GM21529 (cell line): ENCODE data around the gene WEE2.

Source experiments
- ATAC-seq: cut with Tn5 transposase; IDR thresholded peaks from one replicate; pipeline ENCODE4 v1.9.1; 2021; ENCODE audit not compliant: unreplicated experiment

The WEE2 gene

GRCh38 chr7:141708351-141708750, at the start of gene WEE2:
Gene WEE2, plus strand, starts transcription at chr7:141708353. Its CDS starts 406 bp downstream, at chr7:141708759.
- ATAC-seq, result no peak

DNA sequence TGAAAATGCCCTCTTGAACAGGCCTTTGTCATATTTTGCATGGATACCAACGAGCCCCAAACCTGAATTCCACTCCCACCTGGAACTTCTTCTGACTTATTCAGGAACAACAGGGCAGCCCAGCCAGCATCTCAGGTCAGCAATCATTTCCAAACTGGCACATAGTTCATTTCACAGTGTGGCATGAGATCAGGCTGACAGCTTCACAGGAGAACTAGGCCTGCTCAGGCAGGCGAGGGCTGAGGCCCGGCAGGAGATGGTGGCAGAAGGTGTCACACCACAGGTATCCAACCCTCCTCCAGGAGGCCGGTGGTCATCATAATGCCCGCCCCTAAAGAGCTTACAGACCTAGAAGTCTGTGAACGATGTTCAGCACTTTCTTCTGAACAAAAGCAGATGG, 48.7 kb upstream of the WEE2 start:
- no peak for ATAC-seq

DNA sequence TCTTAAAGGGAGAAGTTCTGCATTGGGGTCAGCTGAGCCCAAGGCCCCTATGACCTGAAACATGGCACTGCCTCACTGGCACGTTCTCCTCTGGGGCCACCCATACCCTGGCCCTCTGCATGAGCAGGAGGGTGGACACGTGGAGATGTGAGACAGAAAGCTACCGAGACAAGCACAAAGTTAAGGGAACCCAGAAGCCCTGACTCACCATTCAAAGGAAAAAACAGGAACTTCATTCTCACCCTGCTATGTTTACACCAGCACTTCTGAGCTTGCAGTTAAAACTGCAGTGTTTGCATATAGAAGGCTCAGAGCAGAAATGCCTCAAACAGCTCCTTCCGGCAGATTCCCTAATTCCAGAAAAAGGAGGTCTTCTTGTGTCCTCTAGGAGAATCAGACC, 47.9 kb upstream of the WEE2 start:
- no peak for ATAC-seq

GRCh38 chr7:141663081-141663849, 44.9 kb upstream of the WEE2 start:
- no peak for ATAC-seq

DNA sequence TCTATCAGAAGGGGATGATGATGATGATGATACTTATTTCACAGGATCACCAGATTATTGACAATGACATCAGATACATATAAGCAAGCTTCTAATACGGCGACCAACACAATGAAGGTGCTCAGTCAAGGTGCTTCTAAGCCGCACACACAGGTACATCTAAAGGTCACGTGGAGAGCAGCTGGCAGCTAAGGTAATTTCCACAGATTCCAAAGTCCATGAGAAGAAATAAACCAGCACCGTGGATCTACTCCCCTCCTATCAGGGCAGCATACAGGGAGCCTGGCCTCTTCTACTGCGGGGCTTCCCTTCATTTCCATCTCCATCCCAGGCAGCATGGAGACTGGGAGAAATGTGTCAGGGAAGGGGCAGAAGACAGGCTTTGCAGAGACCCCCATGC, 43.7 kb upstream of the WEE2 start:
- ATAC-seq, result no peak

GRCh38 chr7:141665208-141666035, 42.7 kb upstream of the WEE2 start:
- ATAC-seq, result no peak

GRCh38 chr7:141666071-141666470, 42.1 kb upstream of the WEE2 start:
- ATAC-seq, result no peak

- no peak for ATAC-seq
Measured at GRCh38 chr7:141668853-141669252, 39.3 kb upstream of the WEE2 start.

DNA sequence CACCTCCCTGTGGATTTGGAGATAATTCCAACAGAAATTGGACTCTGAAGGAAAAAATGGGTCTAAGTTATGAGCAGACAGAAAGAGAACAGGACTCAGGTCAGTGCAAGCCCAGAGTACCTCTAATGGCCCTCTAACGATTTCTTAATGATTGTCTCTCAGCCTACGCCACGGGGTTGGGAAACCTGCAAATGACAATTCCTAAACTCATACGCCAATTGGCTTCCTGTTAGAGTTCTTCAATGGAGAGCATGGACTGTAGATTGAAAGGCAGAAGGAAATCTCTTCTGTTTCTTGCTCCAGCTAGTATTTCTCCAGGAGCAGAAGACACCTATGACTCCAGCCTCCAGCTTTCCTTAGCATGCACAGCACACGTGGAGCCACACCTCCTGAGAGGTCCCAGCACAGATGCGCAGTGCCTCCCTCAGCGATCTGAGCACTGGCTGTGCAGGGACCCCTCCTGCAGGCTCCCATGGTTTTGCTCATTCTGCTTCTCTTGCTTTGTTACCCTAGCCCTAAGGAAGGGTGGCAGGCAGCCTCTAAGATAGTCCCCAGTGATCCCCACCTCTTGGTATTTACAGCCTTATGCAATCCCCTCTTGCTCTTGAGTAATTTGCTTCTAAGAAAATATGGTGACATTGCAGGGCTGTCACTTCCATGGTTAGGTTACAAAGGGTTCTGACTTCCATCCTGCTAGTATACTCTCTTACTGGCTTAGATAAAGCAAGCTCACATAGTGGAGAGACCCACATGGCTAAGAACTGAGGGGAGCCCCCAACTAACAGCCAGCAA, 36.3 kb upstream of the WEE2 start:
- no peak for ATAC-seq

- ATAC-seq, result no peak
Measured at GRCh38 chr7:141673346-141673745, 34.8 kb upstream of the WEE2 start.

DNA sequence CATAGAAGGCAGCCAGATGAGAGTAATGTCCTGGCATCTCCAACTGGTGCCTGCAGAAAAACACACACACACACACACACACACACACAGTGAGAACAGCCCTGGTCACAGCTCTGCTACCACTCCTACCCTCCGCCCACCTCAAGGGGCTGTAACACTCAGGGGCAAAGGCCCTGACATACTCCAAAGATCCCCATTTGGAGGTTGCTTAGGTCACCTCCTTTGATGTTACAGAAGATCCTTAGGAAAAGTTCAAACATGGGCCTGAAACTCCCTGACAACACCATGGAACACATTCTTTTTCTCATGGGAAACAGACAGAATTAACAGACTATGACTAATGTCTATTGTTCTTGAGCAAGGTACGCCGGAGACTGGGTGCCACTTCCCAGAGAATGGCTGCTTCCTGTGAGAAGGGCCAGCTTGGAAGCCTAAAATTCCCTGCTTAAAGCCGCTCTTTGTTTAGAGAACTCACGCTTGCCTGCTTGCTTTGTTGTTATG, 33.9 kb upstream of the WEE2 start:
- ATAC-seq, result no peak

GRCh38 chr7:141674702-141675101, 33.5 kb upstream of the WEE2 start:
- no peak for ATAC-seq

GRCh38 chr7:141675436-141676215, 32.5 kb upstream of the WEE2 start:
- ATAC-seq, result no peak

- ATAC-seq, result no peak
Measured at GRCh38 chr7:141676618-141677017, 31.5 kb upstream of the WEE2 start.

DNA sequence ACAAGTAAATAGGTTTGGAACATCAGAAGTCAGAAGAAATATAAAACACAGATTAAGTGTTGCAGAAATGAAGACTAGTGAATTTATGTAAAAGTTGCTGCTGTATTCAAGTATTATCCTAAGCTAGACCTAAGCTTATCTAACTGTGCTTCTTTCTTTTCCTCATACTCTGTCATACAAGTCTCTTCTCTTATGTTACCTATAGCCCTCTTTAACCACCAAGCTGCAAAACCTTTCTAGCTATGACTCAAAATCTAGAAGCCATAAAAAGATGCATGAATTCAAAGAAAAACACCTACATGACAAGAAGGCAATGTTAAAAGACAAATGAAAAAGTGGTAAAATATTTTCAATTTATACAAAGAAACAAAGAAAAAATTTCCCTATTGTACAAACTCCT, 29.1 kb upstream of the WEE2 start:
- peak; percentile 63 for ATAC-seq

DNA sequence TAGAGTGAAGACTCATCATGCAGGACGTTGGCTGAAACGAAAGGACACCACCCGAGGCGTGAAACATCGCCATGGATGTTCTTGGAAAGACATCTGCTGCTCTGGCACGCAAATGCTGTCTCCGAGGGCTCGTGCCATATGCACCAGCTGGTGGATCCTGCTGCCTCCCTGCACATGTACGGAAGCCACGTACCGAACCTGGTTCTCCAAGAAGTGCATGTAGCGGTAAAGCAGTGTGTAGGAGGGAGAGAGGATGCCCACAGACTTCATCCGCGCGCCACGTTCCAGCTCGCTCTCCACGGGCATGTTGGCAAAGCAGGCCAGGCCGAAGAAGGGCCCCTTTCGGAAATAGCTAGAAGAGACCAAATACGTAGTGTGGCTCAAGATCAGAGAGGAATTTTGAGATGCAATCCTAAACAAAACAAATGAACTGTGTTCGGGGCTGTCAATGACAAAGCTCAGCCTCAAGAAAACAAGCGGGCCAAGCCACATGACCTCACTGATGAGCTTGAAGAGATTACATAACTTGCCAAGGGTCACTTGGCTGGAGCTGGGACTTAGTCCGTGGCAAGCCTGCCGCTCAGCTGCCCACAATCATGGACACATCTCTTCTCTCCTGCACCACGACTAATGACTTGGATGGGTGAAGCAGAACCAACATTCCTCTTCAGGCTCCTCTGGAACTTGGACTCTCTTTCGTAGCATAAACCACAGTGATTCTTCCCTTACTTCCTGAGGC, 22.7 kb upstream of the WEE2 start:
- no peak for ATAC-seq

- ATAC-seq, result no peak
Measured at GRCh38 chr7:141686074-141686473, 22.1 kb upstream of the WEE2 start.

- ATAC-seq, result no peak
Measured at GRCh38 chr7:141686670-141687069, 21.5 kb upstream of the WEE2 start.

GRCh38 chr7:141688043-141688442, 20.1 kb upstream of the WEE2 start:
- no peak for ATAC-seq
